Femur (tissue), 1 donor: Measurements from ENCODE around the gene MED12L.
"Not testable (repeated sequence)": the region's sequence is repeated elsewhere in the genome, so short reads cannot be mapped to it uniquely, and the experiment has no call there.

Experiments
- DNase-seq: peaks from one replicate; pipeline ENCODE4 v3.0.0-alpha.2; 2017

The MED12L gene

GRCh38 chr3:151085227-151085888 is at the start of gene MED12L:
Gene MED12L, plus strand, starts transcription at chr3:151085664. Its CDS starts 1,263 bp downstream, at chr3:151086927.
- DNase-seq = peak; percentile 86

DNA sequence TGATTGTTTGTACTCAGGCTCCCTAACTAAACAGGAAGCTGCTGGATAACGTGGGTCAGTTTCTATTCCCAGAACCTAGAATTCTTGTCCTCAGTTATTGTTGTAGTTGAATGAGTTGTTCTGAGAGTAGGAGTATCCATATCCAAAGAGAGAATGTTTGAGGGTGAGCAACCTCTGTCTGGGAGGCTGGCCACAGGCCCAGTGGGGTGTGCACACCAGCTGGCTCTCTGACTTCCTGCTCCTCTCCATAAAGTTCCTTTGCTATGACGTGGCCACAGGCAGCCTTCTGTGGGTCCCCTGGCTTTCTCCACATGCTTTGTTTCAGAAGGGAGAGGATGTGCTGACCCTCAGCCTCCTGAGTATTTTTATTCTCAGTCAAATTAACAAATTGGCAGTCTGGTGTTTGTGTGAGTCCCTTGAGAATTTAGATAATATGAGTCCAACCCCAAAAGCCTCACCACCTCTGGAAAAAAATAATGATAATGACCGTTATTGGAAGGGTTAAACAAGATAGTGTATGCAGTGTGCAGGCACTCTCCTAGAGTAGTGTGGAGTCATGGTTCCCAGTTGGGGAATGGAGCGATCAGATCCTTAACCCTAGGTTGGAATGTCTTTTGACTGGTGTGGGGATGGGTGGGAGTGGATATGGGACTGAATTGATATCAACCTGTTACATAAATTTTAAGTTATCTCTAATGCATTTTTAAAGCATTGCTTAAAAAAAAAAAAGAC is 47.6 kb upstream of the MED12L start:
- DNase-seq = peak; percentile 65

DNA sequence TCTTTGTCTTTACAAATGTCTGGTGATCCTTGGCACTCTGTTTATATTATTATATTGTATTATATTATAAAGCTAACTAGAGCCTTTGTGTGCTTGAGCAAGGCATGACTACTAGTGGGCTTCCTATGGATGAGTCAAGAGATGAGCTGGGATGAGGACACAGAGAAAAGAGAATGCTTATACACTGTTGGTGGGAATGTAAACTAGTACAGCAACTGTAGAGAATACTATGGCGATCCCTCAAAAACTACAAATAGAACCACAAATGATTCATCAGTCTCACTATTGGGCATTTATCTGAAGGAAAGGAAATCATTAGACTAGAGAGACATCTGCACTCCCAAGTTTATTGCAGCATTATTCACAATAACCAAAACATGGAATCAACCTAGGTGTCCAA is 40.8 kb upstream of the MED12L start:
- DNase-seq = no peak

DNA sequence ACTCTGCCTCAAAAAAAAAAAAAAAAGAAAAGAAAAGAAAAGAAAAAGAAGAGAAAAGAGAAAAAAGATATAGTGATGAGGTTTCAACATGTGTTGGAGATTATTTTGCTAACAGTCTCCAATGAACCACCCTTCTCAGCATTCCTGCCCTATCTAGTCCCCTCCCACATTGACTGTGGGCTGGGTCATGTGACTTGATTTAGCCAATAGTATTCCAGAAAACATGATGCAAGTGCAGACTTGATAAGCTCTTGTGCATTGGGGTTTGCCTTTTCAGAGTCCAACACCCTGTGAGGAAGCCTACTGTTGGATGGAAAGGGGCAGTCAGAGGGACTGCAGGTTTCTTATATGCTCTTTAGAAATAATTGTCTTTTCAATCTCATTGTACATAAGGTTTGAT is 37.8 kb upstream of the MED12L start:
- DNase-seq = no peak

- no peak for DNase-seq
Observed at GRCh38 chr3:151051533-151051932, 33.9 kb upstream of the MED12L start.

DNA sequence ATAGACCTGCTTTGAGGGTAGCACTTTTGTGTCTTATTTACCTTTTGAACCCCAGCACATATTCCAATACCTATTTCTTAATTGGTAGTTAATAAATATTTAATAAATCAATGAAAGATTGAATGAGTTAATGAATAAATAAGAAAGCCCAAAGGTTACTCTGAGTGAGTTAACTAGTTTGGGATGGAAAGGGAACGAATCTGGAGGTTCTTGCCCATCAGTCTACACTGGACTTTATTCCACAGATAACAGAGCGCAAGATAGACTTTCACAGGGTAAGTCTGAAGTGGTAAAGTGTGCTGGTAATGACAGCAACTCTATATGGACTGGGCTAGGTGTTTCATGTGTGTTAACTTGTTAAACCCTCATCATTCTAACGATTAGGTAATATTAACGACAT is 33.1 kb upstream of the MED12L start:
- no peak for DNase-seq

- no peak for DNase-seq
Observed at GRCh38 chr3:151052756-151053155, 32.7 kb upstream of the MED12L start.

DNA sequence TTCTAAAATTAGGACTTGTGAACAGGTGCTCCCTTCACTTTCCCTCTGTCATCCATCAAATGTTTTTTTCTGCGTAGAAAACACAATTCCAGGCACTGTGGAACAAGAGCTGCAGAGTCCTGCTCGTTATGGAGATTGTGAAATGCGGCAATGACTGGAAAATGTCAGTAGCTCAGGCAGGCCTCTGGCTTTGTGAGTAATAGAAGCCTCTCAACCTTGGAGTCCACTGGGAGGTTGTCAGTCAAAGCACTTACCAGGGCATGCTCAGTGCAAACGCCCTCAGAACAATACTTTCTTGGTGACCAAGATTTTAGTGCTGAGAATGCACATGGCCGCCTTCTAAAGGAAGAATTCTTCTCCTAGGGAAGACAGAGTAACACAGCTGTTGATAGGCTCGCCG is 26.7 kb upstream of the MED12L start:
- no peak for DNase-seq

- peak; percentile 41 for DNase-seq
Observed at GRCh38 chr3:151062611-151063010, 22.9 kb upstream of the MED12L start.

DNA sequence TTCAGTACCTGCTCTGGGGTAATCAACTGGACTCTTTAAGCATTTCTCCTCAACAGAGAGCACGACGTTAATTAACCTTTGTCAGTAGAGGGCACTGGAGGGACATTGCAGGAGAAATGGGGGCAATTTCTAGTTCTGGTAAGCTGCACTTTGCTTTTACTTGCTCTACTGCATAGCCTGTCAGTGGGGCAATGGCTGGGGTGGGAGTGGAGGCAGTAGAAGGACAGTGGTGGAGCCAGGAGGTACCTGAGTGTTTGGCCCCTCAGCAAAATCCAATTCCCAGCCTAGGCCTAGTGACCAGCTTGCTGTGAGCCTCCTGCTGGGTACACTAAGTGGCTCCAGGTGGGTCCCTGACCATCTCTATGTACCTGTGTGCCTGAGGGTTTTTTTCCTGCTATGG is 18.3 kb upstream of the MED12L start:
- DNase-seq = no peak

- not testable (repeated sequence) for DNase-seq
Observed at GRCh38 chr3:151072842-151073241, 12.6 kb upstream of the MED12L start.

GRCh38 chr3:151074256-151074655 is 11.2 kb upstream of the MED12L start:
- DNase-seq = no peak

DNA sequence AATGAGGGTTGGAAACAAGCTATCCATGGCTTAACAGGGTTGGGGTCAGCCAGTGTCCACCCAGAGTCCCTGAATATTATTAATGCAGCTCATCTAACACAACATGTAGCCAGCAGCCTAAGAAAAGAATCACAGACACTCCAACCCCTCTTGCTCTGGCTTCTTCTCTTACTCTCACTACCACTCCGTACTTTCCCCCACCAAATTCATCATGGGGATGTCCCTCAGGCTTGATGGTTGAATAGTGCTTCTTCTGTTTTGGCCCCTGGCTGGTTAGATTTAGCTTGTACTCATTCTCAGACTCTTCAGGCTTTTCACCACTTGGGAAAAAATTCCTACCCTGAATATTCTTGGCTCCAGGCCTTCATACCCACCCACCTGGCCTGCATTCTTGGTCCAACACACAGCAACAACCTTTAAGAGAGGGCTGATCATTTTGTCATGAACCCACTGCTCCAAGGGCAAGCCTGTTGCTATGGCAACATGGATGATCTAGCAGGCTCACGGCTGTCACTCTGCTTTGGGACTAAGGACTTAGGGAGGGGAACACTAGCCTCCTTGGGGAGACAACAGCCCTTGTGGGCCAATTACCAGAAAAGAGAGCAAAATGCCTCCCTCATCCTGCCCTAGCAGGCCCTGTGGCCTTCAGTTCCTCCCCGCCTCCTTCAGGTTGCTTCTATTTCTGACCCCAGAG is 9.4 kb upstream of the MED12L start:
- no peak for DNase-seq

DNA sequence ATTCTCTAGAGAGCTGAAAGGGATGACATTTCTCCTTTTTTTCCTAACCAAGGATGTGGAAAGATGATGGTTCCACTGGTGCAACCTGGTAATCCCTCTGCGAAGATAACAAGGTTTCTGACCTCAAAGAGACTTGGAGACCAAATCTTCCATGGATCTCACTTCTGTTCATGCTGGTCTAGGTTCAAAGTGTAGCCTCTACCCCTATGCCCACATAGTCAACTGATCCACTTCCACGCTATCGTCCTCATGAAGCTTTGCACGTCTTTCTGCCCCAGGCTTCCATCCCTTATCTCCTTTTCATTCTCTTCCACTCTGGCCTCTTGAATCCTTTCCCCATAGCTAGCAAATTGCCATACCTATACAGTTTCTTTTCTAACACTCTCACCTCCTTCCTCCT is 8.8 kb upstream of the MED12L start:
- DNase-seq = no peak

- not testable (repeated sequence) for DNase-seq
Observed at GRCh38 chr3:151081082-151081481, 4.4 kb upstream of the MED12L start.

DNA sequence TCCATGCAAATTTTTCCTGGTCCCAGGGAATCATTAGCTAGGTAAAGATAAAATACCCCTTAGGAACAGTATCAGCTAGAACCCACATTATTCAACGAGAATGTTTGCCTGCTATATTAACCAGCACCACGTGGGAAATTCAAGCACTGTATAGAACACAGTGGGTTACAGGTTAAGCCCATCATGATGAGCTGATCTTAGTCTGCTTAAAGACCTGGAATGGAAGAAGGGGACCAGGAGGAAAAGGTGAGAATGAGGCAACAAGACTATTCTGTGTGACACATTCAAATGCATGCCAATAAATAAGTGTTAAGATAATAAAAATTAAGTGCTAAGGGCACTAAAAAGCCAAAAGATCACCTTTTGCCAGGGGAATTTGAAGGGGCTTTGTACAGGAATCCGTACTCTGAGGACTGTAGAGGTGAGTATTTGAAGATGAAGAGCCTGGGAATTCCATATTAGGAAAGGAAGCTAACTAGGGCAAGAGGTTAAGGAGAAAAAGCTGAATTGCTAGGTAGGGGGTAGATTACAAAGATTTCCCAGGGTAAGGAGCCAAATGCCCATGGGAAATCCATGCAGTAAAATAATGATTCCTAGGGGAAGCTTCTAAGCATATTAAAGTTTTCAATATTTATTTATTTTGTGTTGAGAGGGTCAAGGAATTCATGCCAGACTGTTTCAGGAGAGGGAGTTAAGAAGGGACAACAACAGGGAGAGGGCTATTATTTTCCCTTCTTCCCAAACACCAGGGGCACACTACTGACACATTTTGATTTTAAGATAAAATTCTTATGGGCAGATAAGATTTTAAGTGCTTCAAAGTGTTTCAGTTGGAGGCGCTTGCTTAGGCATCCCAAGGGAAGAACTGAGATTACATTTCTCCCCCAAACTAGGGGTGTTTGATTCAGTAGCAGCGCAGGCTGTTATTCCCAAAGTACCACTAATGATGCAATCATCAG is 2.3 kb upstream of the MED12L start:
- DNase-seq = no peak

DNA sequence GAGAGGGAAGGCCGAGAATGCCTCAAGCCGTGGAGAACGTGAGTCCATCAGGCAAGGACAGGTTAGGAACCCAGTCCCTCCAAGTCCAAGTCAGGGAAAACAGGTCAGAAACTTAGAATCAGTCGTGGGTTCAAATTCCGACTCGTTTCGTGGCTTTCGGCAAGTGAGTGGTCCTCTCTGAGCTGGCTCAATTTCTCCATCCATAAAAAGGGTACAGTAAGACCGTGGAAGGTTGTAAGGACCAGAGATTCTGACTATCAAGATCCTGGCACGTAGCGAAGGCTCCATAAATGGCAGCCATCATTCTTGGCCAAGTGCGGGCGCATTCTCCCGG is 604 bp upstream of the MED12L start:
- no peak for DNase-seq

DNA sequence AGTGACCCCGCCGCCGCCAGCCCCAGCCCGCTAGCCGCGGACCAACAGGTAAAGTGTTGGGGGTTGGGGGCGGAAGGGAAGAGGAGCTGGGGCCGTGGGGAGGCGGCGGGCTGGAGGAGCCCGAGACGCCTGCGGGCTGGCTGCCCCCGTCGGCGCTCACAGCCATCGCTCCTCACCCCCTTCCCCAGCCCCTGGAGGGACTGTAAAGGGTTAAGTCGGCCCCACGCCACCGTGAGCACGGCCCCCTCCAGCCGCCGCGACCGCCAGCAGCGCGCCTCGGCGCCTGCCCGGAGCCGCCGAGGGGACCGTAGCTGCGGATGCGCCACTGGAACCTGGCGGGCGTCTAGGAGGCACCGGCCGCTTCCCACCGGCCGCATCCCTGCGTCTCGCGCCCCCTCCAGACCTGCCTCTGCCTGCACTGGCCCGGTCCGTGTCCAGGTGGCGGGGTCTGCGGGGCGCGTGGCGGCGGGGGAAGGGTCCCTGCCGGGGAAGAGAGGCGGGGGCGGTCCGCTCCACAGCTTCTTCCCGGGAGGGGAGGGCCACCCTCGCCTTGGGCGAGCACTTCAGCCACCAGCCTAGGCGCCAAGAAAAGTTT is 522 bp downstream of the MED12L start:
- DNase-seq = peak; percentile 52

GRCh38 chr3:151086484-151087456 is 1.3 kb downstream of the MED12L start:
- DNase-seq = peak; percentile 92

- no peak for DNase-seq
Observed at GRCh38 chr3:151087648-151088047, 2.2 kb downstream of the MED12L start.

DNA sequence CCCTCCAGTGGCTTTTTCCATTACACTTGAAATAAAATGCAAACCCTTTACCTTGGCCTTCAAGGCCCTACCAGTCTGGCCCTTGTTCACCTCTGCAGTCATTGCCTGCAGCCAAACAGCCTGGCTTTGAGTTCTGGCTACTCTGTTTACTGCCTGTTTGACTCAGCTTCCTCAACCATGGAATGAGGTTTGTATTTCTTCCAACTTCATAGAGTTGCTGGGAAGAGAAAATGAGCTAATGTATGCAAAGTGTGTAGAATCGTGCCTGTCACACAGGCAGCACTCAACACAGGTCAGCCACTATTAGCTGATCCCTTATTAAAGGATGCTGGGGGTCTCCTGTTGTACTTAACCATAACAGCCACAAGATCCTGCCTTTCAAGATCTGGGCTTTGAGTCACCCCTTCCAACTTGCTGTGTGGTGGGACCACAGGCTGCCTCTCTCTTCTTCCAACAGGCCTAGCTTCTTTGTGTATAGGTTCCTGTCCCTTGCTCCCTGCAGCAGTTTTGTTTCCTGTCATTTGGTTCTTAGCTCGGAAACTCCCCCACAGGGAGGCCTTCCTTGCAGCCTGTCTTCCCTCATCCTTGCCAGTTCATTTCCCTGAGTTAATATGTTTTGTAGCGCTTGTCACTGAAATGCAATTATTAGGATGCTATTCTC is 6.4 kb downstream of the MED12L start:
- no peak for DNase-seq
